Activated CD4-positive, alpha-beta T cell treated with anti-CD3 and anti-CD28 coated beads for 4 hours (primary cell): ENCODE measurements around the gene OCIAD2.
"Not testable (repeated sequence)": the region's sequence is repeated elsewhere in the genome, so short reads cannot be mapped to it uniquely, and the experiment has no call there.

Experiments used
- DNase-seq, 2 donors: peaks; one replicate each; pipeline ENCODE4 v3.0.0-alpha.2; 2020

The OCIAD2 gene

GRCh38 chr4:48851651-48852050 lies 54.9 kb downstream of the OCIAD2 start:
- DNase-seq, result no peak

GRCh38 chr4:48848799-48849198 lies 57.8 kb downstream of the OCIAD2 start:
- DNase-seq, result not testable (repeated sequence)

DNA sequence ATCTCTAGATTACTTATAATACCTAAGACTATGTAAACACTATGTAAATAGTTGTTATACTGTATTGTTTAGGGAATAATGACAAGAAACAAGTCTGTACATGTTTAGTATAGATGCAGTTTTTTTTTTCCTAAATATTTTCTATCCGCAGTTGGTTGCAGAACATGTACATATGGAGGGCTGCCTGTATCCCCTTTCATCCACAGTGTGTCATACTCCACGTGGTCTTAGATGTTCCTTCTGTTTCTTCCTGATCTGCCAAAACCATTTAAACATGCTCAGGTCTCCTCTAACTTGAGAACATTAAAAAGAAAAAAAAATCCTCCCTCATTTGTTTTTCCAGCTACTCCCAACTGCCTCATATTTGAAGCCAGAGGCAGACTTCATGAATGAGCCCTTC lies 61.7 kb downstream of the OCIAD2 start:
- DNase-seq, result no peak

DNA sequence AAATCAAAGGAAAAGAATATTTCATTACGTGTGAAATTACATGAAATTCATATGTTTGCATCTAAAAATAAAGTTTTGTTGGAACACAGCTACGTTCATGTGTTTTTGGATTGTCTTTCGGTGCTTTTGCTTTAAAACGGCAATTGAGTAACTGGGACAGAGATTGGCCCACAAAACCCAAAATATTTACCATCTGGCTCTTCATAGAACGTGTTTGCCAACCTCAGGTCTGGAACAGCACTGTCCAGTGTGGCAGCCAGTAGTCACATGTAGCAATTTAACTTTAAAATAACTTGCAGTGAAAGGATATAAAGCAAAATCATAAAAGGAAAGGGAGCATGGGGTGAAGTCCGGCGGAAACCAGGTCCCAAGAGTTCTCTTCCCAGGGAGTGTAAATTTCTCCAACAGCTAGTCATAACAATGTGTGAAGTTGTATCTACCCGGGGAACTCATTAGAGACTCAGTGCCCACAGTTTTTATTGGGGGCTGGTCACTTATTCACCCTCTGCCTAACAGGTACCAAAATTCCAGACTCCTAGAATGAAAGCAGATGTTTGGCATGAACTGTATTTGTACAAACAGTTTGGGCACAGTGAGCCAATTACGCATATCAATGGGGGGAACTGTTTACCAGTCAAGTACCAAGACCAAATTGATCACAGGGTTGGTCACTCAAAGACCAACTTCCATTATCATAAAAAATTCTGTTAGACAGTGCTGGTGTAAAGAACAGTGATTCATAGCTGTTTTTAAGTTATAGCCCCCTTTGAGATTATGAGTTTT lies 65.3 kb downstream of the OCIAD2 start:
- no peak for DNase-seq

GRCh38 chr4:48836658-48837057 lies 69.9 kb downstream of the OCIAD2 start:
- DNase-seq, result no peak
